ENCODE data around the gene RBBP5.

Gene RBBP5

DNA sequence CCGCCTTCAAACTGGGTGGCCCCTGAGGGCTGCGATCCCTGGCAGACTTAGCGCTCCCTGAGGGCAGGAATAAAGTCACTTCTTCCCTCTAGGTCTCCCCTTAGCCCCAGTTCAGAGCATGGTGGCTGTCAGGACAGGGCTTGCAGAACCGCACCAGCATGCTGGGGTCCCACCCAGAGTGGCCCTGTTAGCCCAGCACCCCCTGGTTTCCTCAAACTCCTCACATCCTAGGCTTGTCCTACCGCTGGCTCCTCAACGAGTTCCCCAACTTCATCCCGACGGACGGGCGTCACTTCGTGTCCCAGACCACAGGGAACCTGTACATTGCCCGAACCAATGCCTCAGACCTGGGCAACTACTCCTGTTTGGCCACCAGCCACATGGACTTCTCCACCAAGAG lies 62.9 kb downstream of the RBBP5 start:
- DNase-seq (ENCODE audit: low spot score): no peak
- TF ChIP-seq, protein P1, sequence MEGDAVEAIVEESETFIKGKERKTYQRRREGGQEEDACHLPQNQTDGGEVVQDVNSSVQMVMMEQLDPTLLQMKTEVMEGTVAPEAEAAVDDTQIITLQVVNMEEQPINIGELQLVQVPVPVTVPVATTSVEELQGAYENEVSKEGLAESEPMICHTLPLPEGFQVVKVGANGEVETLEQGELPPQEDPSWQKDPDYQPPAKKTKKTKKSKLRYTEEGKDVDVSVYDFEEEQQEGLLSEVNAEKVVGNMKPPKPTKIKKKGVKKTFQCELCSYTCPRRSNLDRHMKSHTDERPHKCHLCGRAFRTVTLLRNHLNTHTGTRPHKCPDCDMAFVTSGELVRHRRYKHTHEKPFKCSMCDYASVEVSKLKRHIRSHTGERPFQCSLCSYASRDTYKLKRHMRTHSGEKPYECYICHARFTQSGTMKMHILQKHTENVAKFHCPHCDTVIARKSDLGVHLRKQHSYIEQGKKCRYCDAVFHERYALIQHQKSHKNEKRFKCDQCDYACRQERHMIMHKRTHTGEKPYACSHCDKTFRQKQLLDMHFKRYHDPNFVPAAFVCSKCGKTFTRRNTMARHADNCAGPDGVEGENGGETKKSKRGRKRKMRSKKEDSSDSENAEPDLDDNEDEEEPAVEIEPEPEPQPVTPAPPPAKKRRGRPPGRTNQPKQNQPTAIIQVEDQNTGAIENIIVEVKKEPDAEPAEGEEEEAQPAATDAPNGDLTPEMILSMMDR (IDR thresholded peaks at IDR 0.05; ENCODE audit: extremely low read depth, missing control alignments): no peak

DNA sequence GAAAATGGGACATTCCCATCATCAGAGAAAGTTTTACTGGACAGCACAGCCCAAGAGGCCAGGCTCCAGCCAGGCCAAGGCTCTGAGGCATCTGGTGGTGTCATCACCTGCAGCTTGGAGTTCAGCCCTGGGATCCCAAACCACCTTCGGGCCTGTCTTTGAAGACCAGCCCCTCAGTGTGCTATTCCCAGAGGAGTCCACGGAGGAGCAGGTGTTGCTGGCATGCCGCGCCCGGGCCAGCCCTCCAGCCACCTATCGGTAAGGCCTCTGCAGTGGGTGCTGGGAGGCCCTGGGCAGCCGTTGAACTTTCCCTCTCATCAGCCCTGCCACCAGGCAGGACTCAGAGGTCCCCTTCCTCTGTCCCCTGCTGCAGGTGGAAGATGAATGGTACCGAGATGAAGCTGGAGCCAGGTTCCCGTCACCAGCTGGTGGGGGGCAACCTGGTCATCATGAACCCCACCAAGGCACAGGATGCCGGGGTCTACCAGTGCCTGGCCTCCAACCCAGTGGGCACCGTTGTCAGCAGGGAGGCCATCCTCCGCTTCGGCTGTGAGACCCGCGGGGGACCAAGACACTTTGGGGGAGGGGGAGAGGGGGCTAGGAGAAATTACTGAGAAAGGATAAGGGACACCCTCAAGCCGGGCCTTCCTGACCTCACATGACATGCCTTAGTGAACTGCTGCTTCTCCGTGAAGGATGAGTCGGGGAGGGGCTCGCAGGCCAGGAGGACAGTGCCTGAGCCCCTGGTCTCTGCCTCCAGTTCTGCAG lies 63.8 kb downstream of the RBBP5 start:
- TF ChIP-seq, protein P1 (IDR thresholded peaks at IDR 0.05; ENCODE audit: extremely low read depth, missing control alignments): no peak
- DNase-seq (ENCODE audit: low spot score): no peak

DNA sequence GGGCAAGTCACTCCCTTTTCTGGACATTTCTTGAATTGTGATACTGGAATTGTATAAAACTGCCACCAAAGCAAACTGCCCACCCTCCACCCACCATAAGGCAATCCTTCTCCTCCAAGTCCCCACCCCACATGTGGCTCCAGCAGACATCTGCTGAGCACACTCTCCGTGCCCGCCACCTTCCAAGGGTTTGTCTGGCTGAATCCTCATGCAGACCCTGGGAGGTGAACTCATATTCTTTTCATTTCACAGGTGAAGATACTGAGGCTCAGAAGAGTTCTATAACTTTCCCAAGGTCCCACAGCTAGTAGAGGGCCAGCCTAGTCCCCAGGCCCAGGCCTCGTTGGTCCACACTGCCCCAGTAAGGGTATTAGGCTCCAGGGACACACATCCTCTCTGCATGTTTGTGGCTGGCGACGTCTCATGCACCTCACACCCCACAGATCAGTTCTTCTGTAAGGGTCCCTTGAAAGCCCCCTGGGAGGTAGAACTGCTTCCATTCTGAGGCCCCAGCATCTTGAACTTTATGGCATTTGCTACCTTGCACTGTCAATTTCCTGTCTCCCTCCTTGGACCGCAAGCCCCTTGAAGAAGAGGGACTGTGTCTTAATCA lies 64.7 kb downstream of the RBBP5 start:
- DNase-seq (ENCODE audit: low spot score): no peak
- TF ChIP-seq, protein P1 (IDR thresholded peaks at IDR 0.05; ENCODE audit: extremely low read depth, missing control alignments): no peak

DNA sequence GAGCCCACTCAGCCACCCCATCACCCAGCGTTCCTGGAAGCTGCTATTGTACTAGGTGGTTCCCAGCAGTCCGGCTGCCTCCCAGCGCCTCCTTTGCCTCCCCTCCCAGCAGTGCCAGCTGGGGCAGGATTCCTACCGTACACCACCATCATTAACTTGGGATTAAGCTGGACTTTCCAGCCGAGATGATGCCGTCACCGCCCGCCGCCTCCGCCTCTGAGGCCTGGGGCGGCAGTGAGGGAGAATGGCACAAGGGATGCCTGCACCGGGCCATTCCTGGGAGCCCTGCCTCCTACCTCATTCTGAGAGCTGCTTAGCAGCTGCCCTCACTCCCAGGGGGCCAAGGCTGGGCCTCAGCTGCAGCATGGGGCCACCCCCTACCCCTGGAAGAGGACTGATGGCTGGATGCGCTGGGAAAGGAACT lies 65.6 kb downstream of the RBBP5 start:
- no peak for DNase-seq (ENCODE audit: low spot score)
- TF ChIP-seq, protein P1 (IDR thresholded peaks at IDR 0.05; ENCODE audit: extremely low read depth, missing control alignments): no peak

DNA sequence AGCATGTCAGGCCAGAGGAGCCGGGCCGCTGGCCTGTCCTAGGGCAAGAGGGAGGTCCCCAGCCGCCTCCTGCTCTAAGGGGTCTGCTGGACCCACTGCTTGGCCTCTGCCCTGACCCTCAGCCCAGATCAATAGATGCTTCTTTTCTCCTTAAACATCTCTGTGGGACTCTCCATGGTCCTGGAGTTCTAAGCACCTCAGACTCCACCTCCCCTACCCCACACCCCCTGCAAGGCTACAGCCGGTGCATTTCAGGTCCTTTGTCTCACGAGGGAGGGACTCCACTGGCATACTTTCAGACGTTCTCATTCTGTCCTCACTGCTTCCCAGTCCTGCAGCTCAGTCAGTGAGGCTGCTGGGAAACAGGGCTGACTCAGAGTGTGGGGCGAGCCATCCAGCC lies 67.8 kb downstream of the RBBP5 start:
- no peak for DNase-seq (ENCODE audit: low spot score)
- TF ChIP-seq, protein P1 (IDR thresholded peaks at IDR 0.05; ENCODE audit: extremely low read depth, missing control alignments): no peak

DNA sequence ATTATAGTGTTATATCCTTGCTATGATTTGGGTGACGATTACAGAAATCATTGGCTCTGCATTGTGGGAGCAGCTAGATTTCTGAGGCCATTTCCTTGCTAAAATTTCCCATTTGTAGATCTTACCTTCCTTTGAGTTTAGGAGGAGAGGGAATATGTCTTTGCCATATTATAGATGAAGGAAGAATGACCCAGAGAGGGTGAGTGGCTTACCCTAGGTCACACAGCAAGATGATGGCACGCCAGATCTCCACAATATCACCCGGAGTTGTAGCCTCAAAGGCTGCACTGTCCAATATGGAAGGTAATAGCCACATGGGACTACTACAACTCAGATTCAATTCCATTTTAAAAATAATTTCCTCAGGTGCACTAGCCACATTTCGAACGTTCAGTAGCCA lies 68.5 kb downstream of the RBBP5 start:
- TF ChIP-seq, protein P1 (IDR thresholded peaks at IDR 0.05; ENCODE audit: extremely low read depth, missing control alignments): no peak
- no peak for DNase-seq (ENCODE audit: low spot score)

DNA sequence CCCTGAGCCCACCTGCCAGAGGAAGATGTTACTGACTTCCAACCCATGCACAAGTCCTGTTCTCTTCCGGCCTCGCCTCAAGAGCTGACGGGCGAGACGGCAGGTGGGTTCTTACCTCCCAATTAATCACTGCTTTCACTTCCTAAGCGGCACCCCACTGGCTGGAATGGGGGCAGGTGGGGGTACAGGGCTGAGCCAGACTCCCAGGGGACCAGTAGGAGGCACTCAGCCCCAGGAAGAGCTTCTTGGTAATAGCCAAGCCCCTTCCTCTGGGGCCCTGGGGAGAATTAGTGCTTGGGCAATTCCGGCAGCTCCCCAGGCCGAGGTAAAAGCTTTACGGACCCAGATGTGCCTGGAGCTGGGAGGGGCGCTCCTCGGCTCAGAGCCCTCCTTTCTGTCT lies 69.1 kb downstream of the RBBP5 start:
- TF ChIP-seq, protein P1 (IDR thresholded peaks at IDR 0.05; ENCODE audit: extremely low read depth, missing control alignments): no peak
- no peak for DNase-seq (ENCODE audit: low spot score)
